GM23248 (cell line): ENCODE measurements around the gene MPRIP.

Source experiments
- EZH2 ChIP-seq: fragments of 200-600 bp; sonication (generic); IDR thresholded peaks from 2 replicates; pipeline ENCODE4 v1.6.1; 2018; ENCODE audit warnings: antibody characterized with exemption, mild to moderate bottlenecking; ENCODE audit not compliant: insufficient read depth, poor library complexity, severe bottlenecking
- EZH2phosphoT487 ChIP-seq: fragments of 200-600 bp; sonication (generic); IDR thresholded peaks from 2 replicates; pipeline ENCODE4 v1.6.1; 2018; ENCODE audit warnings: antibody characterized with exemption, moderate library complexity, mild to moderate bottlenecking, low read depth; ENCODE audit not compliant: insufficient read depth

DNA sequence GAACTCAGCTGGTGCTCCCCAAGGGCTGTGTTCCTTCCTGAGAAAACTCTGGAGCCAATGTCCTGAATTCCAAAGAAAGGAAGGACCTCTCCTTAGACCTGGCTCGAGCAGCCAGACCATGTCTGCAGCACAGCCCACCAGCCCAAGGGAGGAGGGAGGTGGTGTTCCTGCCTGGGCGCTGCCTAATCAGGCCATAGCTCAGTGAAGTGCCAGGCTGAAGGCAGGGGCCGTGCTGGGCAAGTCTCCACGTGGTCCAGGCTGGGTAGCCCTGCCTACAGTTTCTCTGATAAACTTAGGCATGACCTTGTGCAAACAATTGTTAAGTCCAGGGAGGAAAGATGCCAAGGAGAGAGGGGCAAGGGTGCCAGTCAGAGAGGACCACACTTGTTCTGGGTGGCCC is 76.8 kb downstream of the MPRIP start:
- no peak for TF ChIP-seq EZH2
- TF ChIP-seq EZH2phosphoT487 = no peak
